Activated CD4-positive, alpha-beta T cell treated with anti-CD3 and anti-CD28 coated beads, Interleukin-2, amount 50 U/mL, for 4 hours (primary cell): ENCODE measurements around the gene CAMK1.
"Not testable (repeated sequence)": the region's sequence is repeated elsewhere in the genome, so short reads cannot be mapped to it uniquely, and the experiment has no call there.

Source experiments
- DNase-seq, 2 experiments: peaks; one replicate each; pipeline ENCODE4 v3.0.0-alpha.2; 2020

Gene CAMK1

GRCh38 chr3:9792405-9793160 is 22.8 kb upstream of the CAMK1 start, which contains the start of the genes ARPC4 and TADA3:
Gene ARPC4, plus strand, starts transcription at chr3:9793082. Its CDS starts 40 bp downstream, at chr3:9793122.
Gene TADA3, minus strand, starts transcription at chr3:9792473. Its CDS starts 1,007 bp downstream, at chr3:9791466.
- DNase-seq = peak; percentile 88 to 89

- no peak for DNase-seq
Measured at GRCh38 chr3:9791790-9792404, 22.1 kb upstream of the CAMK1 start.

- DNase-seq = no peak
Measured at GRCh38 chr3:9791127-9791526, 21.4 kb upstream of the CAMK1 start.

GRCh38 chr3:9787714-9788113 is 18.0 kb upstream of the CAMK1 start:
- no peak for DNase-seq

GRCh38 chr3:9786825-9787669 is 17.3 kb upstream of the CAMK1 start:
- DNase-seq = no peak

GRCh38 chr3:9786209-9786739 is 16.5 kb upstream of the CAMK1 start:
- no peak for DNase-seq

- DNase-seq = no peak
Measured at GRCh38 chr3:9785602-9786001, 15.9 kb upstream of the CAMK1 start.

- no peak for DNase-seq
Measured at GRCh38 chr3:9784965-9785364, 15.2 kb upstream of the CAMK1 start.

GRCh38 chr3:9783954-9784353 is 14.2 kb upstream of the CAMK1 start:
- DNase-seq = no peak

GRCh38 chr3:9782770-9783169 is 13.0 kb upstream of the CAMK1 start:
- no peak for DNase-seq

- no peak for DNase-seq
Measured at GRCh38 chr3:9781978-9782603, 12.3 kb upstream of the CAMK1 start.

- DNase-seq = no peak
Measured at GRCh38 chr3:9781551-9781950, 11.8 kb upstream of the CAMK1 start.

- no peak for DNase-seq
Measured at GRCh38 chr3:9780910-9781309, 11.2 kb upstream of the CAMK1 start.

GRCh38 chr3:9780458-9780812 is 10.7 kb upstream of the CAMK1 start:
- DNase-seq = no peak

- DNase-seq = no peak
Measured at GRCh38 chr3:9779721-9780457, 10.1 kb upstream of the CAMK1 start.

GRCh38 chr3:9779075-9779593 is 9.4 kb upstream of the CAMK1 start:
- DNase-seq = no peak

- DNase-seq = peak; percentile 31 to 54
Measured at GRCh38 chr3:9778143-9779074, 8.7 kb upstream of the CAMK1 start.

- no peak for DNase-seq
Measured at GRCh38 chr3:9777694-9778021, 7.9 kb upstream of the CAMK1 start.

GRCh38 chr3:9776896-9777693 is 7.3 kb upstream of the CAMK1 start:
- no peak for DNase-seq

GRCh38 chr3:9771007-9771406 is 1.3 kb upstream of the CAMK1 start:
- not testable (repeated sequence) for DNase-seq
